ENCODE measurements around the gene ARL5B.

Gene ARL5B

DNA sequence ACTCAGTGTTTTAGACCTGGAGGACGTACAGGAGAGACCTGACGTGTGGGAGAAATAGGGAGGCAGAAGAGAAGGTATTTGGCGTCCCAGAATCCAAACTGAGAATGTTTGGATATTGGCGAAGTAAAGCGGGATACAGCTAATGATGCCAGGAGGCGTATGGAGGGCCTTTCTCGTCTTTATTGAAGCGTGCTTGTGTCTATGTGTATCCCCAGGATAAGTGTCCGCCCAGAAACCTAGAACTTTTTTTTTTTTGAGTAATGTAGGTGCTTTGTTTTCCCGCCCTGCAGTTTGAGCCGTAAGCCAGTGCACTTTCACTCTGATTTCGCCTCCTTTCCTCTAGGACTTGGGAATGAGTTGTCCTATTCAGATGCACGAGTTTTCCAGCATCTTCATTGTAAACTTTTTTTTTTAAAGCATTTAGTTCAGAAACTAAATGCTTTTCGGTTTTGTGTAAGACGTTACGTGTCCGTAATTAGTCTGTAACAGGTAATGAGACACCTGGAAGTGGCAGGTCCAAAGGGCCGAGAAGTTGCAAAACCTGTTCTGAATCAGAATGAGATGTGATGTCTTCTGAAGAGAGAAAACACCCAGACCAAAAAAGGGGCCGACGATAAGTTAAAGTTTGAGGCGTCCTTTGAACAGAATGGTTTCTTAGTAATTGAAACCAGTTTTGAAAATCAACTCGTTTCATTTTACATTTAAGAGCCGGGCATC, 746 bp downstream of the ARL5B start:
- no peak for DNase-seq

DNA sequence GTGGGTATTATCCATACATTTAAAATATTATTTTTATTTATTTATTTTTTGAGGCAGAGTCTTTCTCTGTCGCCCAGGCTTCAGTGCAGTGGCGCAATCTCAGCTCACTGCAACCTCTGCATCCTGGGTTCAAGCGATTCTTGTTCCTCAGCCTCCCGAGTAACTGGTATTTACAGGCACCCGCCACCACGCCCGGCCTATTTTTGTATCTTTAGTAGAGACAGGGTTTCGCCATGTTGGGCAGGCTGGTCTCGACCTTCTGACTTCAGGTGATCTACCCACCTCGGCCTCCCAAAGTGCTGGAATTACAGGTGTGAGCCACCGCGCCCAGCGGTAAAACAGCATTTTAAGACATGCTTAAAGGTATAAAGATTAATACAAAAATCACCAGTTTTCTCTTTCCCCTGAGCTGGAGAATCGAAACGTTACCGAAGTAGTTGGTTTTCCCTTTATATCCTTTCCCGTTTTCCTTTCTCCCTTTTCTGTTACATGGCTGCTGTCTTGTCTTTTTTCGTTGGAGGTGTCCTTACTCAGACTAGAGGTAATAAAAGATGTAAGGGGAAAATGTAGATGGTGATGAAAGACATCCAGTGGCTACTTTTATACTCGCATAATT, 1.7 kb downstream of the ARL5B start:
- DNase-seq = no peak

DNA sequence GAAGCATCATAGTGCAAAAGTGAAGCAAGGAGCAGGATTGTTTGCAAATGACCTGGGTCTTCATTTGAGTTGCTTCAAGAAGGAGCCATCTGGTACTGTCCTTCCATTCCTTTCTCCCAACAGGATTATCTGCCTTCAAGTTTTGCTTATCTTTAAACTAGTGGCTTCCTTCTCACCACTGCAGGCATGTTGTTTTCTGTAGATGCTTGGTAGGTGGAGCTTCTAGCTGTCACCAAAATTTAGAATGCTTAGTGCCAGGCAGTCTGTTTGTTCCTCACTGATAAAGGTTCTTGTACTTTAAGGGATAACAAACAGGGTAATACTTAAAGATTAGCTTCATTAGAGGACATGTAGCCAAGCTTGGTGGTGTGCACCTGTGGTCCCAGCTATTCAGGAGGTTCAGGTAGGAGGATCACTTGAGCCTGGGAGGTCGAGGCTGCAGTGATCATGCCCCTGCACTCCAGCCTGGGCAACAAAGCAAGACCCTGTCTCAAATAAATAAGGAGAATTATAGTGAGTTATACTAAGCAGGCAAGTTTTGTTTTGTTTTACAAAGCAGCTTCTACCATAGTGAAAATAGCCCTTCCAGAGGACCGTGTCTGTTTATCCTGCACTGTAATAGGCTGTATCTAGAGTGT, 5.7 kb downstream of the ARL5B start:
- DNase-seq = no peak

DNA sequence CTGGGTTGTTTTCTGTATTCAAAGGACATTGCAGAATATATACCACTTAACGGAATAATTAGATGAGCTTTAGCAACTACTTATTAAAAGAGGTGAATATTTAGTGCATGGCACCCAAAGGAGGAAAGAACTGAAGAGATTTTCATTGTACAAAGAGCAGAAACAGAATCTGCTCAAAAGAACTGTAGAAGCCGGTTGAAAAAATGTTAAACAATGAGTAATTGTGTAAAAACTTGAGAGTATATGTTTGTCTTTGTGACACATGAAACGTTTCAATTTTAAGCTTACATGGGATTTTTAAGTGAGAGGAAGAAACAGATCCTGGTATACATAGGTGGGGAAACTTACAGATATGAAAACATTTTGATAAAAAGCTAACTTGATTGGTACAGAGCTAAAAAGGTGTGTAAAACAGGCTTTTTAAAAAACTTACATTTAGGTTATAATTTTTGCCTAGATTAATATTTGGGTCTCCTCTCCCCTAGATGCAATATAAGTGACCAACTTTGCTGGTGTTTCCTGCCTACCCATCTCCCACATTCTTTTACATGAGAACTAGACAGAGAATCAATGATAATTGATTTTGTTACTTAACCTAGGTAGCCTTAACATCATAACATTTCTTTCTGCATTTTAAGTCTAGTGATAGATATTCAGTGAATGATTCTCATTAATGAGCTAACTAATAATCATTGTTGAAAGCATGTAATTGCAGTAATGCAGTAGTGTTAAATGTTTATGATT, 6.8 kb downstream of the ARL5B start:
- DNase-seq = no peak

DNA sequence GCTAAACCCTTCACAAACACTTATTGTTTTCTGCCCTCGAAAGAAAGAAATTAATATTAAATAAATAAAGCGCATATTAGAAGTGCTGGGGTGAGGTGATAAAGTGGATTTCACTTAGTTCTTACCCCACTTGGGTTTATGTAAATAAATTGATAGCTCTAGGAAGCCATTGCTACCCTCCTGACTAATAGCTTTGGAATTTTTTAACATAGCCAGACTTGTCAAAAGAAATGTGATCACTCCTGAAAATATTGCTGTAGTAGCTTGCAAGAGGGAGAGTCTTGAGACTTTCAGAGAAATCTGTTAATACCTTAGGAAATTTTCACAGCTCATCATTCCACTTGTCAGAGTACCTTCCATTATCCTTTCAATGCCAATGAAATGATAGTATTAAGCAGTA, 7.6 kb downstream of the ARL5B start:
- no peak for DNase-seq

DNA sequence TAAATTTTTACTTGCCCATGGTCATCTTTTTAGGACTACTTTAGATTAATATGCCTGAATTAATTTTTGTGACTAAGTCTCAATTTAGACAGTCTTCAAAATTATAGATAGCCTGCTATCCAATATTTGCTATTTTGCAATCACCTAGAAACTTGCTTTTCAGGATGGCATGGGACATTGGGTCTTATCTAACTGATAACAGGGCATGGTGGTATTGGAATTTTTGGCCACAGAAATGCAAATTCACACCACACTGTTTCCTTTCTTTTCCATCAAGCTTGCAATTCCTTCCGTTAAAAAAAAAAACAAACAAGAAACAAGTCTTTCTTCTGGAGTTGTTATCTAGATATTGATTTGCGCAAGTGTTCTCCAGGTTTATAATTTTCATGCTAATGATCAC, 8.8 kb downstream of the ARL5B start:
- no peak for DNase-seq

DNA sequence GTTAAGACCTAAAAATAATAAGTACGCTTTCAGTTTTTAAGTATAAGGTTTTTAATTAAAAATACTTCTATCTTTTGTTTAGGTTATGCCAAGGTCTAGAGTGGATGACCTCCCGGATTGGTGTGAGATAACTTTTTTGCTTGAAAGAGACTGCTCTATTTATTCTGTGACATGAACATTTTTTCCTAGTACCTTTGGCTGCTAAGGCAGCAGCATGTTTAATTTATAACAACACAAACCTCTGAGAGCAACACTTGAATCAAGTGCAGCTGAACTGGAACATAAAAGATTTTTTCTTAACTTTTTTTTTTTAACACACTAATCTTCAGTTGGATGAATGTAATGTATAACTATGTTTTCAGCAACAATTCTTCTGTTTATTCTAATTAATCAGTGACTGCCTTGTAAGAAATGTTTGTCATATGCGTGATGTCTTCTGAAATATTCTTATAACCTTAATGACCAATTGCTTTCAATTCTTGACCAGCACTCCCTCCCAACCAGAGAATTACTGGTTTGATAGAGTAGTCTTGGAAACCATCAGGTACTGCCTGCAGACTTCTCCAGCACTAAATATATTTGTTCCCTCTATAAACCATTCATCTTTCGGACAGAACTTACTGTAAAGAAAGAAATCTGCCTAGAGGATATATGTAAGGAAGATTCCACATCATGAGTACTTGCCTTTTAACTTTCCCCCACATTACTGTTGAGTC, 16.0 kb downstream of the ARL5B start:
- DNase-seq = no peak

DNA sequence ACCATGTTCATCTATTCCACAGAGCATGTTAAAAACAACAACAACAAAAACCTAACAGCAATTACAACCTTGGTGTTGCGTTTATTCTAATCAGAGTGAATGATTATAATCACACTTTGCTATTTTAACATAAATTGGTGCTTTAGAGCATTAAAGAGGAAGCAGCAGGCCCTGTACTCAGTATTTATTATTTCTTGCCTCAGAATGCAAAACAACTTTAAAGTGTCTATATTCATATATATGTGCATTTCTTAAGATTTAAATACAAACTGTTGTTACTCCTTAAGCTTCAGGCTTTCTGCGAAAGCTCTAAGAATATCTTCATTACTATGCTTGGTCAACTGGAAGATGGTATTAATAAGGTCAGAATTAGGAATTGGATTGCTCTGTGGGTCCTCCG, 21.5 kb downstream of the ARL5B start:
- no peak for DNase-seq

DNA sequence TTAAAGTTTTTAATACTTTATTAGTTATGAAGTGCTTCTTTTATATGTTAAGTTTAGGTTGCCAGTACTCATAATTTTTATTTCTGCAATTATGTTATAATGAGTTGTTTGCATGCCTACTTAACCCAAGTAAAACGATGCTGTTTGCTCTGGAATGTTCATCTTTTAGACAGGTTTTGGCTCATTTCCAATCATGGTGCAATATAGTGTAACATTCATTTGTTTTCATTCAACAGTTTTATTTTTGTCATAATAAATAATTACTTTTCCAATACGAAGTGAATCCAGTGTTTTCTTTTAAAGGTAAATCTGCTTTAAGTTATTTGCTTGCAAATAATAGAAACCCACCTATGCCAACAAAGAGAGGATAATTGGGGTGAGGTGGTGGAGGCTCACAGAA, 22.1 kb downstream of the ARL5B start:
- DNase-seq = no peak

DNA sequence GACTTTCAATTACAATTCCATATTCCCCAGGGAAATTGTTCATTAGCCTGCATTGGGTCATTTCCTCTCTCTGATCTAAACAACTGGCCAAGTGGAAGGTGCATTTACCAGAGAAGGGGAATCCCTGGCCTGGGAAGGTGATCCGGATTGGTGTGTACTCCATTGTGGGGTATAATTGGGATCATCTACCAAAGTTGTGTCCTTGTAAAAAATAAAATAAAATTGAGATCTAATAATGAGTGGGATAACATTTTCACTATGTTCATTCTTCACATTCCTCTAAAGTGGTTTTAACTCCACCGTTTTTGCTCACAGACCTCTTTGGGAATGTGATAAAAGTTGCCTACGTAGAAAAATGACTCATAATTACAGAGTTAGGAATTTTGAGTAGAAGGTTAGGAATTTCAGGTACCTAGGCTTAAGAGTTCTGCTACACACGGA, 22.8 kb downstream of the ARL5B start:
- no peak for DNase-seq

DNA sequence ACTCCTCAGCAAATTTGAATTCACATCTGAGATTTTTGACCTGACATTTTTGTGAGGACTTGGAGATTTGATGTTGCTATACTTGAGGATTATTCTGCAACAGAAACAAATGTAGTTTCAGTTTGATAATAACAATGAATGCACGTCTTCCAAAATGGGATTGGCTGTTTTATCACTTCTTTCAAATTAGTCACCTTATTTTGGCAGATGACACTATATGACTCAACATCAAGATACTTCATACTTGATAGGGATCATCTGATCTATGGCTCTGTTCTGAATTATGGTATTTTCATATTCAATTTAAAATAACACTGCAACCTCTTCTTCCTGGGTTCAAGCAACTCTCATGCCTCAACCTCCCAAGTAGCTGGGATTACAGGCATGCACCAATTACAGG, 24.2 kb downstream of the ARL5B start:
- no peak for DNase-seq

DNA sequence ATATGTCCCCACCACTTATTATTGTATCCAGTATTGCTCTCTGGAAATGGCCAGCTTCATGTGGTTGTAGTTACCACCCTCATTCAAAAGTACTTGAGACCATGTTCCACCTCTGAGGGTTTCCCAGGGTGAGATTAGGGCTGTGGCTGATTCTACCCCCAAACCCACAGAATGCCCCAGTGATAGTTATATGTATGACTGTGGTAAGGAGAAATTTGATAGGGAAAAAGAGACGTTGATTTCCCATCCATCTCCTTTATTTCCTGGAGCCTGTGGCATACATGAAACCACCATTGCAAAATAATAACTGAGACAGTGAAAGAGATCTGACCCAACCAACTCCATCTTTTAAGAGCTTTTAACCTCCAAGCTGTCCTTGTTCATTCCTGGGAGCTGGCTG, 25.2 kb downstream of the ARL5B start:
- DNase-seq = peak; percentile 32

DNA sequence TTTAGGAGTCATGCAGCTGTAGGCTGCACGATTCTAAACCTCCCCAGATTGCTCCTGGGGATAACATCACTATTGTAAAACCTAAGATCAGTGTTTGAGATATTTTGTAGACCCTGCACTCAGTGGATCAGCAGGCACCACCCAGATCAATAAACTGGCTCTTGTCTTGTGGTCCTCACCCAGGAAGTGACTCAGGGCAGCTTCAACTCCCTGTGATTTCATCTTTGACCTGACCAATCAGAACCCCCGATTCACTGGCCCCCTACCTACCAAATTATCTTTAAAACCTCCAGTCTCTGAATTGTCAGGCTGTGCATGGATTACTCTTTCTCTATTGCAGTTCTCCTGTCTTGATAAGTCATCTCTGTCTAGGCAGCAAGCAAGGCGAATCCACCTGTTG, 25.7 kb downstream of the ARL5B start:
- no peak for DNase-seq

DNA sequence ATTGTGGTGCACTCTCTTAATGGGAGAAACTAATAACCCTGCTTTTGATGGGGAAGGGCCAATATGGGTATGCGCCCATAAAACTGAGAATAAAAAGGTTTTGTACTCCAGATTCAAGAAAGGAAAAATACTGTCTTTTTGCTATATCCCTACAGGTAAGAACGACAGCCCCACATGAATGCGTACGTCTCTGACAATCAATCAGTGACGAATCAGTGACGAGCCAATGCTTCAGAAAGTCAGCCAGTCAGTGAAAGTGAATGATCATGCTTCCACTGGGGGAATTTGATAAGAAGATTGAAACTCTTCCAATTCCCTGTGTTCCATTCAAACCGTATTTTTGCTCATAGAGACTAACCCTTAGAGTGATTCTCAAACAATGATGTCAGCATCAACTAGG, 26.3 kb downstream of the ARL5B start:
- DNase-seq = no peak

DNA sequence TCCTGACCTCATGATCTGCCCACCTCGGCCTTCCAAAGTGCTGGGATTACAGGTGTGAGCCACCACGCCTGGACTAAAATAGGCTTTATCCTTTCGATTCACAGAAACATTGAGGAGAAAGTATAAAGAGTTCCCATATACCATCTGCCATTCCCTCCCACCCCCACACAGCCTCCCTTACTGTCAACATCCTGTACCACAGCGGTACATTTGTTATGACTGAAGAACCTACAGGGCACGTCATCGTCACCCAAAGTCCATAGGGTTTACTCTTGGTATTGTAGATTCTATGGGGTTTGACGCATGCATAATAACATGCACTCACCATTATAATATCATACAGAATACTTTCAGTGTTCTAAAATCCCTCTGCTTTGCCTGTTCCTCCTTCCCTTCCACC, 28.0 kb downstream of the ARL5B start:
- no peak for DNase-seq

DNA sequence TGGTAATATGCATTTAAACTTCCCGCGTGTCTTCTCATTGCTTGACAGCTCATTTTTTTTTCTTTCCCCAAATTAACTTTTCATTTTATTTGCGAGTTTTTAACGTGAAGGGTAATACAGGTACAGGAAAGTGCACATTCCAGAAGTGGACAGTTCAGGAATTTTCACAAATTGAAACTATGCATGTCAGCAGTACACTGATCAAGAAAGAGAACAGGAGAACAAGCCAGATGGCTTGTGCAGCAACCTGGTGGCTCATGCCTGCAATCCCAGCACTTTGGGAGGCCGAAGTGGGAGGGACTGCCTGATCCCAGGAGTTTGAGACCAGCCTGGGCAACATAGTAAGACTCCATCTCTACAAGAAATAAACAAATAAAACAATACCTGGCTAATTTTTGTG, 28.5 kb downstream of the ARL5B start:
- no peak for DNase-seq

DNA sequence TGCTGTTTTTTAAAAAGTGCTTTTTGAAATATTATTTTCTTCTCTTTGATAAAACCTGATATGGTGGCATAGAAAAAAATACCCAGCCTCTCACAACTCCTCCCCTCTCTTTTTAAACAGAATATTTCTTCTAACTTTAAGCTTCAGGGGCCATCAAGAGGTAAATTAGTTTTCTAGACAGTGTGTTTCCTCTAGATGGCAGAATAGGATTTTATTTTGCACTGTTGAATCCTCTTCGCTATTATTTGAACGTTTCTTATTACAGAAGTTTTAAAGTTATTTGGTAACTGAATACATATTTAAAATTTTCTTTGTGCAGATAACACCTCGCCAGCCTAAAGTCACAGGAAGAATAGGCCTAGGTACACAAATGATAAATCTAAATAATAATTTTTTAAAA, 30.3 kb downstream of the ARL5B start:
- no peak for DNase-seq

DNA sequence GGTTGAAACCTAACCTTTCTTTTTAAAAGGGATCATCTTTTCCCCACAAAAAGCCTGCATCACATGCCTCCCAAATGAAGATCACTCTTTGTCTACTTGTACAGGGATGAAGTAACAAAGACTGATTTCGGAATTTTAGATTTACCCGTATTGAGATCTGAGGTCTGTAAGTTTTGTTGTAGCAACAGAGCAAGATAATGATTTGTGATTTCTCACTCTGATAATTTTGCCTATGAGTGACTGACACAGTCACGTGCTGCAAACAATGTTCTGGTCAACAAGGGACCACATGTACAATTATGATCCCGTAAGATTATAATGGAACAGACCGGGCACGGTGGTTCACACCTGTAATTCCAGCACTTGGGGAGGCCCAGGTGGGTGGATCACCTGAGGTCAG, 31.3 kb downstream of the ARL5B start:
- DNase-seq = no peak

DNA sequence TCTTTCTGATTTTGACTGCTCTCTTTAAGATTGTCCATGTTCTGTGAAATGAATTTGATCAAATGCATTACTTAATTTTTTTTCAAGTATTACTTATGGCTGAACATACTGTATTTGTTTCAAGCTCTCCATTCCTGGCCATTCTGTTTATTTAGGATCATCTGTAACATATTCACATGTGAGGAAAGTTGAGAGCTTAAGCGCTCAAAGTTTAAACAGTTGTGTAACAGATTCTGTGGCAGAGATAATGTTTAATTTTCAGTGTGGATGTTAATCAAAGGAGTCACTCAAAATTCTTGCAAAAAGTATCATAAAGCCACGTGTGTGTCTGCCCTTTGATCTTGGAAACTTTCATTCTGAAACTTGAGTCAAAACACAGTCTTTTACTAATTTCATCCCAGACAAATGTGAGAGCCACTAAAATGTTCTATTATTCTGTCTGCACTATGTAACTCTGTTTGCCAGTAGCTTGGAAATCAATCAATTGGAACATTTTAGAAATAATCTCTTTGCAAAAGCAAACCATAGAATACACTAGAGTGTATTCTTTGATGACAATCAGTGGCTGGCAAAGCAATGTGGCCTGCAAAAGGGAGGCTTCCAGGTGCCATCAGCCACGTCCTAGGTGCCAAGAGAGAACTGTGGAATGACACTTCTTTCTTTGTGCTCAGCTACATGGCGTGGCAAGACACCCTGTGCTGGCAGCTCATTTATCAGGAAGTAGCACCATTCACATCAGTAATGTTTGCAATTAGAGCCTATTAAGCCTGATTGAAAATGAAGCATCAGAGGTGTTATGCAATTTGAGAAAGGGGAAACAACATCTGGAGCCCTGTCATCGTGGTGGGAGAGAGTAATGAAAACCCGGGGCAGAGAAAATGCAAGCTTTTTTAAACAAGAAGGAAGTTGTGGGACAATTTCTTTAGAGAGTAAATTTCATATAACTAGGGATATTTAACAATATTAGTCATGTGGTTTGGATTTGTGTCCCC, 40.9 kb downstream of the ARL5B start:
- DNase-seq = no peak

DNA sequence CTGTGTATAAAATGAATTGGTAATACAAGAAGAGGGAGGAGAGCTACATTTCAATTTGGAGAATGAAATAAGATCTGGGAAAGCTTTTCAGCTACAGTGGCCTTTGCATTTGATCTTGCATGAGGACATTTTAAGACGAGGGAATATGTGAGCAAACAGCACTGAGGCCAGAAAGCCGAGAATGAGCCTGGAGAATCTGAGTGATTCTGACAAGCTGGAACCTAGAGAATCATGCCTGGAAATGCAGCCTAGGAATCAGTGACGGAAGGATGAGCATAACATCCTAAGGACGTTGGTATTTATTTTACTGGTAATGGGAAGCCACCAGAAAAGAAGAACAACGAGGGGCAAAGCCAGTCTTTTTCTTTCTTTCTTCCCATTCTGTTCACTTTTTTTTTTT, 44.3 kb downstream of the ARL5B start:
- no peak for DNase-seq

DNA sequence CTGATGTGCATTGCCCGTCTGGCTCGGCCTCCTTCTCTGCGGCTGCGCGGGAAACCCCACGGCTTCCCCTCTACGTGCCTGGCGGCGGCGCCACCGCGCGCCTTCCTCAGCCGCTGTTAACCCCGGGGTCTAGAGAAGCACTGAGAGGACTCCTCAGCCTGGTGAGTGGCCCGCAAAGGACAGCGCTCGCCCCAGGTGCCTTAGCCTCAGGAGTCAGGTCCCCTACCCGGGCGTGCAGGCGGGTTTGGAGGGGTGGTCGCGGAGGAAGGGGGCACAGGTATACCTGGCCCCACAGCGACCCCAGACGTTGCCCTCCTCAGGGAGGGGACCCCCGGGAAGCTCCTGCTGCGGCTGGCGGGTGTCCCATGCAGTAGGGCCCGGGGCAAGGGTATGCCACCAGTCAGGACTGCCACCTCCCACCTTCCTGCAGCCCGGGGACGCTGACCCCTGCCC, 51.0 kb downstream of the ARL5B start:
- DNase-seq = no peak

DNA sequence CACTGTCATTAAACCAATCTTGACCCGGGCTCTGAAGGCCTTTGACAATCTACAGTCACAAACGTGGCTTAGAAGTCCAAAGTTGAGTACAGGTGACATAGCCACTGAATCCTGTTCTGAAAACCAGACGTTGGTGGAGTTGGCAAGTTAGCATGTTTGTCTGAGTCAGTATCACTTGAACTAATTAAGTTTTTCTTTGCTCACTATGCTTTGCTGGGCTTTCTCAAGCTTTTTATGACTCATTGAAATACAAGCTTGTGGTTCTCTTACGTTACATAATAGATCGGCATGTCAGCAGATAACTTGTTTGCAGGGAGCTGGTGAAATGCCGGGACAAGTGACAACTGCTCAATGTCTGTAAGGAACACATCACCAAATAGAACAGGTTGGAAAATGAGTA, 53.8 kb downstream of the ARL5B start:
- no peak for DNase-seq

Measured in right hindlimb (tissue), 1 donor.